Neuronal stem cell (in vitro differentiated cells): ENCODE results near the gene ZNF276.
A peak's percentile ranks its signal among the peaks of the same experiment; 100 is the strongest.

Experiments
- DNase-seq: peaks from one replicate; pipeline ENCODE4 v3.0.0-alpha.2; 2013; ENCODE audit warnings: low spot score
- H2AFZ ChIP-seq: one replicate; pipeline ENCODE4 v1.6.1; 2013; ENCODE audit warnings: mild to moderate bottlenecking, low read length, inconsistent platforms
- H2AK5ac ChIP-seq: 2 replicates; pipeline ENCODE4 v1.6.1; 2013; ENCODE audit warnings: low read depth, mild to moderate bottlenecking, inconsistent platforms, low read length, moderate library complexity, mixed read lengths
- H2BK120ac ChIP-seq: 2 replicates; pipeline ENCODE4 v1.6.1; 2013; ENCODE audit warnings: low read depth, mild to moderate bottlenecking, inconsistent platforms, low read length, moderate library complexity, mixed read lengths
- H2BK12ac ChIP-seq: one replicate; pipeline ENCODE4 v1.6.1; 2013; ENCODE audit warnings: low read length, inconsistent platforms
- H2BK15ac ChIP-seq: 2 replicates; pipeline ENCODE4 v1.6.1; 2013; ENCODE audit warnings: mild to moderate bottlenecking, low read length, inconsistent platforms, mixed read lengths
- H2BK5ac ChIP-seq: one replicate; pipeline ENCODE4 v1.6.1; 2013; ENCODE audit warnings: inconsistent platforms, mild to moderate bottlenecking, low read length, moderate library complexity
- H3K14ac ChIP-seq: one replicate; pipeline ENCODE4 v1.6.1; 2013; ENCODE audit warnings: low read length, inconsistent platforms
- H3K18ac ChIP-seq: 2 replicates; pipeline ENCODE4 v1.6.1; 2013; ENCODE audit warnings: low read length, inconsistent platforms
- H3K23ac ChIP-seq: 2 replicates; pipeline ENCODE4 v1.6.1; 2013; ENCODE audit warnings: low read depth, mild to moderate bottlenecking, mixed read lengths, low read length, inconsistent platforms; ENCODE audit not compliant: poor library complexity
- H3K27ac ChIP-seq: replicated peaks from 3 replicates; pipeline ENCODE4 v1.5.1; 2013; ENCODE audit warnings: low read length, inconsistent platforms
- H3K27me3 ChIP-seq, 3 experiments: 2 replicates each; pipeline ENCODE4 v1.6.1; 2013; ENCODE audit warnings: low read length in 3 of 3, mild to moderate bottlenecking in 2 of 3, inconsistent platforms in 1 of 3, low read depth in 1 of 3, mixed read lengths in 1 of 3, moderate library complexity in 1 of 3; ENCODE audit not compliant: control insufficient read depth in 3 of 3, insufficient read depth in 3 of 3
- H3K36me3 ChIP-seq, 2 donors: replicated peaks in 1 of 2; 2 replicates each; pipeline ENCODE4 v1.6.1; 2013; ENCODE audit warnings: low read length in 2 of 2; ENCODE audit not compliant: control insufficient read depth in 2 of 2, insufficient read depth in 2 of 2
- H3K4ac ChIP-seq: 2 replicates; pipeline ENCODE4 v1.6.1; 2013; ENCODE audit warnings: inconsistent platforms, mild to moderate bottlenecking, low read length, moderate library complexity
- H3K4me1 ChIP-seq, 2 donors: 1 replicate in 1 of 2; 2 replicates in 1 of 2; pipeline ENCODE4 v1.6.1; 2013; ENCODE audit warnings: low read length in 2 of 2, low read depth in 1 of 2; ENCODE audit not compliant: control insufficient read depth in 2 of 2, insufficient read depth in 1 of 2
- H3K4me2 ChIP-seq: one replicate; pipeline ENCODE4 v1.6.1; 2013; ENCODE audit warnings: mild to moderate bottlenecking, low read length, inconsistent platforms; ENCODE audit not compliant: insufficient read depth, poor library complexity, severe bottlenecking
- H3K4me3 ChIP-seq, 2 donors: 2 replicates each; pipeline ENCODE4 v1.5.1; 2013; ENCODE audit warnings: low read length in 2 of 2, mild to moderate bottlenecking in 2 of 2, inconsistent platforms in 1 of 2, moderate library complexity in 1 of 2
- H3K79me1 ChIP-seq: one replicate; pipeline ENCODE4 v1.6.1; 2013; ENCODE audit warnings: low read depth, mild to moderate bottlenecking, inconsistent platforms, low read length, moderate library complexity
- H3K9ac ChIP-seq: one replicate; pipeline ENCODE4 v1.6.1; 2013; ENCODE audit warnings: mild to moderate bottlenecking, low read depth, low read length, inconsistent platforms; ENCODE audit not compliant: poor library complexity
- H3K9me3 ChIP-seq, 2 donors: replicated peaks in 1 of 2; 2 replicates each; pipeline versions ENCODE3 to v1.6.1; 2013; ENCODE audit warnings: low read length in 2 of 2, mild to moderate bottlenecking in 2 of 2, inconsistent platforms in 1 of 2, low read depth in 1 of 2, mixed read lengths in 1 of 2, moderate library complexity in 1 of 2; ENCODE audit not compliant: control insufficient read depth in 2 of 2, insufficient read depth in 1 of 2
- H4K8ac ChIP-seq: one replicate; pipeline ENCODE4 v1.6.1; 2013; ENCODE audit warnings: low read depth, mild to moderate bottlenecking, inconsistent platforms, low read length, moderate library complexity
- H4K91ac ChIP-seq: one replicate; pipeline ENCODE4 v1.6.1; 2013; ENCODE audit warnings: low read length, low read depth, mild to moderate bottlenecking, inconsistent platforms; ENCODE audit not compliant: poor library complexity
- WGBS, 2 donors: extraction: QIAGEN DNeasy Blood & Tissue Kit; methylation state at CpG; one replicate each; pipeline ENCODE4 v1.1.7; 2013; ENCODE audit warnings: missing lambda C conversion rate in 2 of 2, mixed read lengths in 1 of 2; ENCODE audit not compliant: insufficient read length in 2 of 2, insufficient replicate concordance in 1 of 2; ENCODE audit errors: extremely low coverage in 2 of 2; 5-methylcytosine and 5-hydroxymethylcytosine counted together

ZNF276 gene

DNA sequence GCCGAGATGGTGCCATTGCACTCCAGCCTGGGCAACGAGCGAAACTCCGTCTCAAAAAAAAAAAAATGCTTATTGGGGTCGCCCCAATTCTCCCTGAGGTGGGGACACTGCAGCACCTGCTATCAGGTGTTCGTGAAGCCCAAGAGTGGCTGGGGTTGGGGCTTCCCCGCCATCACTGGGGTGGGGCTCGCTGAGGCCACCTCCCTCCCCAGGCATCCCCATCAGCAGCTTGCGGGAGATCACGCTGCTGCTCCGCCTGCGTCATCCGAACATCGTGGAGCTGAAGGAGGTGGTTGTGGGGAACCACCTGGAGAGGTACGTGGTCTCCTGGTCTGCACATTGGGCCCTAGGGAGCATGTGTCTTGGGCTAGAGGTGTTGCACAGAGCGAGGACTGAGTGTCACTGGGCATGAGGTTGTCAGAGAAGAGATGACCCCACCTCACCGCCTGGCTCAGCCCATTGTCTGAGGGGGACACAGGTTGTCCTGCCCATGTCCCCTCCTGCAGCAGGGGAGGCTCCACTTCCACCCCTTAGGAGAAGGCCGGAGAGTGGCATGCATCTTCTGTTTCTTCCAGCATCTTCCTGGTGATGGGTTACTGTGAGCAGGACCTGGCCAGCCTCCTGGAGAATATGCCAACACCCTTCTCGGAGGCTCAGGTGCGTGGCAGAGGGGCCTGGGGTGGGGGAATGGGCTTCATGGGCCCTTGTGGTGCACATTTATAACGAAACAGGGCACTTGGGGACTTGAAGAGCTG lies 29.9 kb upstream of the ZNF276 start:
- Histone ChIP-seq H2BK120ac (no peak overlapping the region), H3K9me3 (no peaks in the 10 kb centered on the region), H3K4me2 (no peak overlapping the region), H3K27ac (no peak overlapping the region), H3K27me3 (no peaks in the 10 kb centered on the region), H2BK15ac (no peak overlapping the region), H2AFZ (no peak overlapping the region), H4K91ac (peak overlapping the region; percentile 64), H3K4me3 (peak overlapping the region in 1 of 2 donors; percentile 44), H4K8ac (no peak overlapping the region), H3K14ac (no peak overlapping the region), H3K9ac (no peak overlapping the region), H3K23ac (peak overlapping the region; percentile 61), H2BK12ac (peak overlapping the region; percentile 53), H3K36me3 (peaks cover 49 to 73% of the 10 kb centered on the region in 2 donors), H2AK5ac (no peak overlapping the region), H3K4ac (no peak overlapping the region), H2BK5ac (no peak overlapping the region), H3K18ac (no peak overlapping the region), H3K79me1 (peaks cover 4% of the 10 kb centered on the region), H3K4me1 (peaks cover 6 to 9% of the 10 kb centered on the region in 2 donors)
- DNase-seq, result no peak
- no CpG with 5 or more reads among the region's 21 CpGs for WGBS, 2 donors

DNA sequence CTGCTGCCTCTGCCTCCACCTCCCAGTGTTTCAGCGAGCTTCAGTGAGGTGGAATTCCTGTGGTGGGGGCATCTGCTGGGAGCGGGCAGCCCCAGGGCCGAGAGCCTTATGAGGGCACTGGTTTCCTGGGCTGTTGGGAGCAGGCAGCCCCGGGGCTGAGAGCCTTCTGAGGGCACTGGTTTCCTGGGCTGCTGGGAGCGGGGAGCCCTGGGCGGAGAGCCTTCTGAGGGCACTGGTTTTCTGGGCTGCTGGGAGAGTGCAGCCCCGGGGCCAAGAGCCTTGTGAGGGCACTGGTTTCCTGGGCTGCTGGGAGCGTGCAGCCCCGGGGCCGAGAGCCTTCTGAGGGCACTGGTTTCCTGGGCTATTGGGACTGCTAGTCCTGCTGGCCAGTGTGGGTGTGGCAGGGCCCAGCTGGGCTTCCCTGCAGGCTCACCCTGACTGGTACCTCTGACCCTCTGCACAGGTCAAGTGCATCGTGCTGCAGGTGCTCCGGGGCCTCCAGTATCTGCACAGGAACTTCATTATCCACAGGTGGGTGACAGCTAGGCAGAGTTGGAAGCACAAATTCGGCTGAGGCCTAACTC lies 29.3 kb upstream of the ZNF276 start:
- Histone ChIP-seq H3K27me3 (no peaks in the 10 kb centered on the region), H2AFZ (no peak overlapping the region), H3K27ac (no peak overlapping the region), H3K4ac (no peak overlapping the region), H2BK12ac (no peak overlapping the region), H3K79me1 (peaks cover 4% of the 10 kb centered on the region), H4K91ac (no peak overlapping the region), H3K4me1 (peaks cover 6 to 8% of the 10 kb centered on the region in 2 donors), H4K8ac (no peak overlapping the region), H2BK120ac (no peak overlapping the region), H3K36me3 (peaks cover 51 to 80% of the 10 kb centered on the region in 2 donors), H3K23ac (no peak overlapping the region), H2BK15ac (no peak overlapping the region), H2BK5ac (no peak overlapping the region), H2AK5ac (no peak overlapping the region), H3K14ac (no peak overlapping the region), H3K18ac (no peak overlapping the region), H3K4me3 (no peak overlapping the region), H3K9me3 (no peaks in the 10 kb centered on the region), H3K9ac (no peak overlapping the region), H3K4me2 (no peak overlapping the region)
- DNase-seq, result no peak
- no CpG with 5 or more reads among the region's 13 CpGs for WGBS, 2 donors

DNA sequence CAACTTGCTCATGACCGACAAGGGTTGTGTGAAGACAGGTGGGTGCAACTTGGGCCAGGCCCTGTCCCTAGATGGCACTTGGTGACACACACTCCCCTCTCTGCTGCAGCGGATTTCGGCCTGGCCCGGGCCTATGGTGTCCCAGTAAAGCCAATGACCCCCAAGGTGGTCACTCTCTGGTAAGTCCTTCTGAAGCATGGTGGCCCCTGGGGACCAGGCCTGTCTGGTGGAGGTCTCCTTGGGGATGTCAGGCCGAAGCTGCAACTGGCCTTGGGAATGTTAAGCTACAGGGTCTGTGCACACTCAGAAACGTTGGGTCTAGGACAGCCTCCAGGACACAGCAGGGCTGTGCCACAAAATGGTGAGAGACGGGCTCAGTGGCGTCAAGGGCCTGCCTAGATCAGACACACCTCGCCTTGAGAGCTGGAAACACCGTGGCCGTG lies 28.0 kb upstream of the ZNF276 start:
- Histone ChIP-seq H3K9me3 (no peaks in the 10 kb centered on the region), H2BK15ac (no peak overlapping the region), H2BK120ac (no peak overlapping the region), H3K18ac (no peak overlapping the region), H3K4me2 (no peak overlapping the region), H3K79me1 (peaks cover 4% of the 10 kb centered on the region), H2BK5ac (no peak overlapping the region), H2AFZ (no peak overlapping the region), H3K14ac (no peak overlapping the region), H3K27me3 (no peaks in the 10 kb centered on the region), H3K4ac (no peak overlapping the region), H2AK5ac (no peak overlapping the region), H4K91ac (no peak overlapping the region), H3K4me3 (no peak overlapping the region), H3K9ac (no peak overlapping the region), H3K27ac (no peak overlapping the region), H3K4me1 (no peaks in the 10 kb centered on the region), H2BK12ac (no peak overlapping the region), H4K8ac (no peak overlapping the region), H3K23ac (no peak overlapping the region), H3K36me3 (peaks cover 53 to 90% of the 10 kb centered on the region in 2 donors)
- no peak for DNase-seq
- WGBS, 2 donors, result no CpG with 5 or more reads among the region's 11 CpGs

DNA sequence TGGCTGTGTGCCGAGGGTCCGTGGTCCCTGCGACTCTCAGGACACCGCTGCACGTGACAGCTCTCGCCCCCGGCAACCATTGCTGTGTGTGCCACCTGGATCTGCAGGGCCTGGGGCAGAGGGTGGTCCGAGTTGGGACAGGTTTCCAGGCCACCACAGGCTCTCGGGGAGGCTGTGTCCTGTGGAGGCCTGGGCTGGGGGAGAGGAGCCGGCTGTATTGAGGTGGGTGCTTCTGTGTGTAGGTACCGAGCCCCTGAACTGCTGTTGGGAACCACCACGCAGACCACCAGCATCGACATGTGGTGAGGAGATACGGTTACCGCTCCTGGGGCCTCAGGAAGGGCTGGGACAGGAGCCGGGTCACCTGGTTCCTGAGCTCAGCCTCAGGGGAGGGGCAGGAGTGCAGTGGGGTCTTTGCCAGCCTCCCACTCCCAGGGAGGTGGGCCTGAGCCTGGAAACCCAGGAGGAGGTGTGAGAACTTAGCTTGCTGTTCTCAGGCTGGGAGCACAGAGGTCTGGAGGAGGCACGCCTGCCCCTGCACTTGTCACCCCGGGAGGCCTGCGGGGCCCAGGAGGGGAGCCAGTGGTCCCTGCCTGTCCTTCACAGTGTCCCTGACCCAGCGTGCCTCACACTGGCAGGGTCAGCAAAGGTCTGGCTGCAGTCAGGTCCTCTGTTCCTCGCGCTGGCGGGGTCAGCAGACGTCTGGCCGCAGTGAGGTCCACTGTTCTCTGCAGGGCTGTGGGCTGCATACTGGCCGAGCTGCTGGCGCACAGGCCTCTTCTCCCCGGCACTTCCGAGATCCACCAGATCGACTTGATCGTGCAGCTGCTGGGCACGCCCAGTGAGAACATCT lies 27.2 kb upstream of the ZNF276 start:
- peaks cover 50 to 87% of the 10 kb centered on the region in 2 donors for H3K36me3 ChIP-seq

More for the DNA sequence above, 27.2 kb upstream of the ZNF276 start:
- peaks cover 2% of the 10 kb centered on the region for H3K79me1 ChIP-seq
- peak overlapping the region; percentile 16 for H3K9ac ChIP-seq
- WGBS, 2 donors, result no CpG with 5 or more reads among the region's 32 CpGs
- H2BK120ac ChIP-seq, result no peak overlapping the region
- H3K4me1 ChIP-seq, result no peaks in the 10 kb centered on the region
- no peak for DNase-seq
- H4K8ac ChIP-seq, result no peak overlapping the region
- no peak overlapping the region for H2AK5ac ChIP-seq
- H3K9me3 ChIP-seq, result no peaks in the 10 kb centered on the region
- no peak overlapping the region for H2BK15ac ChIP-seq
- H3K14ac ChIP-seq, result no peak overlapping the region
- no peak overlapping the region for H4K91ac ChIP-seq
- H2BK5ac ChIP-seq, result no peak overlapping the region
- H3K27me3 ChIP-seq, result no peaks in the 10 kb centered on the region
- no peak overlapping the region for H3K27ac ChIP-seq
- H3K4me2 ChIP-seq, result no peak overlapping the region
- H2AFZ ChIP-seq, result no peak overlapping the region
- peak overlapping the region; percentile 91 for H3K23ac ChIP-seq
- H3K4ac ChIP-seq, result no peak overlapping the region
- H2BK12ac ChIP-seq, result no peak overlapping the region
- no peak overlapping the region for H3K4me3 ChIP-seq
- H3K18ac ChIP-seq, result peak overlapping the region; percentile 38
